NT2/D1 (cell line): ENCODE data around the gene ZBTB20.

Experiments
- DNase-seq: peaks from one replicate; pipeline ENCODE4 v3.0.0-alpha.2; 2011; ENCODE audit warnings: low read depth, low spot score
- H3K27me3 ChIP-seq: 2 replicates; pipeline ENCODE4 v1.6.0; 2011; ENCODE audit warnings: mild to moderate bottlenecking; ENCODE audit not compliant: insufficient read length, insufficient read depth
- H3K36me3 ChIP-seq: 2 replicates; pipeline ENCODE4 v1.6.1; 2011; ENCODE audit warnings: mild to moderate bottlenecking, low read length, mixed read lengths; ENCODE audit not compliant: insufficient read depth, insufficient read length
- H3K4me1 ChIP-seq: 2 replicates; pipeline ENCODE4 v1.5.1; 2011; ENCODE audit not compliant: insufficient read depth, insufficient read length
- H3K4me3 ChIP-seq: 2 replicates; pipeline ENCODE4 v1.5.1; 2011; ENCODE audit warnings: low read depth; ENCODE audit not compliant: insufficient read length
- H3K9ac ChIP-seq: 2 replicates; pipeline ENCODE4 v1.6.0; 2011; ENCODE audit warnings: low read depth; ENCODE audit not compliant: insufficient read length
- H3K9me3 ChIP-seq: 2 replicates; pipeline ENCODE4 v1.5.1; 2011; ENCODE audit warnings: mild to moderate bottlenecking, low read length; ENCODE audit not compliant: insufficient read depth
- SUZ12 ChIP-seq: IDR thresholded peaks from 2 replicates; pipeline ENCODE4 v1.6.1; 2011; ENCODE audit not compliant: insufficient read length, insufficient read depth; ENCODE audit errors: extremely low read depth
- YY1 ChIP-seq: IDR thresholded peaks from 2 replicates; pipeline ENCODE4 v1.6.1; 2011; ENCODE audit not compliant: insufficient read length, insufficient read depth
- ZNF274 ChIP-seq: IDR thresholded peaks from 2 replicates; pipeline ENCODE4 v1.6.1; 2011; ENCODE audit warnings: mild to moderate bottlenecking, low read depth, low read length

Gene ZBTB20

DNA sequence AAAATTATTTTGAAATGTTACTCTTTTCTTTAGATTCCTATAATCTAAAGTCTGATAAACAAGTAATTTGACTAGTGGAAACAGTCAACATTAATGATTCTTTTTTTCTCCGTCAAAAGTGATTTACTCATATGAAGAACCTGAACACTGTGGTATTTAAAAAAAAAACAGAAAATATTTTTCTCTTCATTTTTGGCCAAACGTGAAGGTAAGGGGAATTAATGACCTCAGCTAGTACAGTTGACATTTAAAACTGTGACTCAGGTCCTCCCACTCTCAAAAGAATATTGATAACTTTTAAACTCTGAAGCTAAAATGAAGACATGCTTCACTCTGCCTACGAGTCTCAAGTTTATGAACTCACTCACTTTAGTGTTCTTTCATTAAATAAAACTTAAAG lies 818.7 kb downstream of the ZBTB20 start:
- H3K9ac ChIP-seq = no peak overlapping the region
- TF ChIP-seq SUZ12 = no peak
- no peak for TF ChIP-seq ZNF274
- no peak for TF ChIP-seq YY1

GRCh38 chr3:114327665-114328064 lies 819.4 kb downstream of the ZBTB20 start:
- no peak for DNase-seq
- H3K4me3 ChIP-seq = no peak overlapping the region
- no peaks in the 10 kb centered on the region for H3K4me1 ChIP-seq
- no peaks in the 10 kb centered on the region for H3K27me3 ChIP-seq
- H3K36me3 ChIP-seq = no peaks in the 10 kb centered on the region
- H3K9ac ChIP-seq = no peak overlapping the region
- H3K9me3 ChIP-seq = peaks cover 14% of the 10 kb centered on the region; the same call in 1 of the 2 replicates
- TF ChIP-seq YY1 = no peak
- TF ChIP-seq ZNF274 = no peak
- TF ChIP-seq SUZ12 = no peak

More for the DNA sequence above, 818.7 kb downstream of the ZBTB20 start:
- Histone ChIP-seq H3K36me3 (no peaks in the 10 kb centered on the region), H3K4me1 (no peaks in the 10 kb centered on the region), H3K4me3 (no peak overlapping the region), H3K27me3 (no peaks in the 10 kb centered on the region), H3K9me3 (peaks cover 15% of the 10 kb centered on the region; the same call in 1 of the 2 replicates)
- DNase-seq = no peak

- no peak for DNase-seq
- TF ChIP-seq ZNF274 (no peak), SUZ12 (no peak), YY1 (no peak)
- Histone ChIP-seq H3K36me3 (no peaks in the 10 kb centered on the region), H3K9me3 (no peaks in the 10 kb centered on the region), H3K9ac (no peak overlapping the region), H3K27me3 (no peaks in the 10 kb centered on the region), H3K4me1 (no peaks in the 10 kb centered on the region), H3K4me3 (no peak overlapping the region)
Observed at GRCh38 chr3:114323546-114324254, 823.4 kb downstream of the ZBTB20 start.

DNA sequence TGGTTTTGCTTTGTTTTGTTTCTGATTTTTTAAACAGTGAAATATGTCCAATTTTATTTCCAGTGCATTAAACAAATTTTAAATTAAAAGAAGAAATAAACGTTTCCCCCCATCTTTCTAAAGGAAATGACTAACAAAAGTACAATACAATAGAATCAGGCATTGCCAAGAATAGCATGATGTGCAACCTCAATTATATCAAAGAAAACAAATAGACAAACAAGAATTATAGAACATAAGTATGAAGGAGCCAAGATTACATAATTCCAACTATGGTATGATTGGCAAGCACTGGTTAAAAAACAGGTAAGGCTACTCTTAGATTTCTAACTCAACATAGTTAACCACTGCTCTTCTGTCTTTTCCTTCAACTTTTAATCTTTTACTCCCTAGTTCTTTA lies 826.8 kb downstream of the ZBTB20 start:
- H3K36me3 ChIP-seq = no peaks in the 10 kb centered on the region

DNA sequence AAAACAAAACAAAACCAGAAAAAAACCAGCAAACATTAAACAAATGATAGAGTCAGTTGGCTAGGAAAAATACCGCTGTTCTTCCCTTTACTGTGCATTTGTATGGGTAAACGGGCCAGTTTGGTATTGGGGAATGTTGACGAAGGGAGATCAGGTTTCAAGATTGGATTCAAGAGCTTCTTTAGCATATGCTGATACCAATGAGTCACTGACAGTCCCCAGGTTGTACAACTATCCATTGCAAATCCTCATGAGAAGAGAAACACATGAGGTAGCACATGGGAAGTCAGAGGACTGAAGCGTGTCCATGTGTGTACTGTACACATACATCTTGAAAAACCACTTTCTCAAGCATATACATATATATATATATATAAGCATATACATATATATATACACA lies 827.6 kb downstream of the ZBTB20 start:
- no peak for TF ChIP-seq ZNF274
- TF ChIP-seq YY1 = no peak
- no peak for TF ChIP-seq SUZ12
- DNase-seq = peak; percentile 87
- Histone ChIP-seq H3K27me3 (no peaks in the 10 kb centered on the region), H3K36me3 (no peaks in the 10 kb centered on the region), H3K4me1 (peaks cover 4% of the 10 kb centered on the region), H3K4me3 (no peak overlapping the region), H3K9ac (no peak overlapping the region), H3K9me3 (no peaks in the 10 kb centered on the region)

More for the DNA sequence above, 826.8 kb downstream of the ZBTB20 start:
- TF ChIP-seq ZNF274 (no peak), YY1 (no peak), SUZ12 (no peak)
- H3K9ac ChIP-seq = no peak overlapping the region
- no peak for DNase-seq
- H3K27me3 ChIP-seq = no peaks in the 10 kb centered on the region
- no peaks in the 10 kb centered on the region for H3K9me3 ChIP-seq
- peaks cover 4% of the 10 kb centered on the region for H3K4me1 ChIP-seq
- H3K4me3 ChIP-seq = no peak overlapping the region

DNA sequence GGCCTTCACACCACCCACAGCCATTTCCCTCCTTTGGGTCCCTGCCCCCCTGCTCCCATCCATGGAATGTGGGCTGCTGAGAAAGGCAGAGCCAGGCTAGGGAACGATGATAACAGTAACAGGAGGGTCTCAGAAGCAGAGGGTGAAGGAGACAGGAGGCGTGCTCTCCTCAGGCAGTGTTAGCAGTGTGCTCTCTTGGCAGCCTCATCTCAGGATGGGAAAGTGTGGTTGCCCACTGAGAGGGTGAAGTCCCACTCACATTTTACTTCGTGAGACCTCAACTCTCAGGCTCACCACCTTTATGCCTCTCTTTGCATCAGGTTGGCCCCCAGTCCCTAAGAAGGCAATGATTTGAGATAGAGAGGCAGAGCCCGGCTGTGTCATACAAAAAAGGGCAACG lies 828.8 kb downstream of the ZBTB20 start:
- no peak for TF ChIP-seq YY1
- no peak for TF ChIP-seq SUZ12
- TF ChIP-seq ZNF274 = no peak

DNA sequence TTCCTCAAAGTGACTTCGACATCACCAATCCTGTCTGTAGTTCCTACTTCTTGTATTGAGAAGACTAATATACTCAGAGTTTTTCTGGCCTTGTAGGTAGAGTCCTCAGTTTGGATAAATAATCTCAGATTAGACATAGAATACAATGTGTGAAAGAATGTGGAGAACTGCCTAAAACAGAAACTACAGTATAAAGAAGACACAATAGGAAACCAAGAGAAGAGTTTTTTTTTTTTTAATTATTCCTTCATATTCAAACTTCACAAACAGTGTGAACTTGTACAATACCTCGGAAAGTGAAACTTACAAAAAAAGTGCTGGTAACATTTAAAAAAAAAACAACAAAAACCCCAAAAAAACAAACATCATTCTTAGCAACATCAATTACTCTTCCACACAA lies 832.8 kb downstream of the ZBTB20 start:
- no peaks in the 10 kb centered on the region for H3K27me3 ChIP-seq
- no peak for DNase-seq
- H3K4me1 ChIP-seq = peaks cover 4% of the 10 kb centered on the region
- H3K9me3 ChIP-seq = no peaks in the 10 kb centered on the region
- no peak overlapping the region for H3K9ac ChIP-seq
- H3K36me3 ChIP-seq = no peaks in the 10 kb centered on the region
- TF ChIP-seq YY1 (no peak), ZNF274 (no peak), SUZ12 (no peak)
- no peak overlapping the region for H3K4me3 ChIP-seq

More for the DNA sequence above, 828.8 kb downstream of the ZBTB20 start:
- Histone ChIP-seq H3K27me3 (no peaks in the 10 kb centered on the region), H3K4me1 (peaks cover 4% of the 10 kb centered on the region), H3K9ac (no peak overlapping the region), H3K36me3 (no peaks in the 10 kb centered on the region), H3K9me3 (no peaks in the 10 kb centered on the region), H3K4me3 (no peak overlapping the region)
- no peak for DNase-seq
